ENCODE results near the gene SERPINE2. TPM values are rescaled to one million over a fixed set of nuclear protein-coding genes. Genes with fewer than 3 reads are reported as not detected.
A peak's percentile ranks its signal among the peaks of the same experiment; 100 is the strongest.

SERPINE2 gene
- total RNA-seq, 1 donor from 2014 or later, result 36.0 TPM

GRCh38 chr2:223949241-223949840 lies 89.7 kb downstream of the SERPINE2 start:
- Mint-ChIP-seq H3K4me1 (peaks cover 33% of the 10 kb centered on the region), H3K9me3 (no peaks in the 10 kb centered on the region), H3K27ac (ENCODE audit: unreplicated experiment) (no peak overlapping the region), H3K27me3 (ENCODE audit: low read depth) (no peaks in the 10 kb centered on the region), H3K36me3 (ENCODE audit: low read depth) (no peaks in the 10 kb centered on the region), H3K4me3 (peak overlapping the region; percentile 49)
- DNase-seq (ENCODE audit: low read depth, low spot score), result no peak
- TF ChIP-seq CTCF (conservative IDR thresholded peaks at IDR 0.05), result no peak

GRCh38 chr2:223947711-223948205 lies 91.3 kb downstream of the SERPINE2 start:
- TF ChIP-seq CTCF (conservative IDR thresholded peaks at IDR 0.05), result no peak
- H3K27me3 Mint-ChIP-seq (ENCODE audit: low read depth), result no peaks in the 10 kb centered on the region
- no peaks in the 10 kb centered on the region for H3K9me3 Mint-ChIP-seq
- H3K4me3 Mint-ChIP-seq, result peak overlapping the region; percentile 51
- DNase-seq (ENCODE audit: low read depth, low spot score), result no peak
- H3K27ac Mint-ChIP-seq (ENCODE audit: unreplicated experiment), result no peak overlapping the region
- H3K4me1 Mint-ChIP-seq, result peaks cover 41% of the 10 kb centered on the region
- no peaks in the 10 kb centered on the region for H3K36me3 Mint-ChIP-seq (ENCODE audit: low read depth)

GRCh38 chr2:223945755-223946154 lies 93.3 kb downstream of the SERPINE2 start:
- H3K27me3 Mint-ChIP-seq (ENCODE audit: low read depth), result no peaks in the 10 kb centered on the region
- no peak for DNase-seq (ENCODE audit: low read depth, low spot score)
- H3K27ac Mint-ChIP-seq (ENCODE audit: unreplicated experiment), result no peak overlapping the region
- no peaks in the 10 kb centered on the region for H3K9me3 Mint-ChIP-seq
- no peak for TF ChIP-seq CTCF (conservative IDR thresholded peaks at IDR 0.05)
- H3K4me1 Mint-ChIP-seq, result peaks cover 36% of the 10 kb centered on the region
- no peaks in the 10 kb centered on the region for H3K36me3 Mint-ChIP-seq (ENCODE audit: low read depth)
- H3K4me3 Mint-ChIP-seq, result peak overlapping the region; percentile 79

GRCh38 chr2:223944703-223945531 lies 94.2 kb downstream of the SERPINE2 start, which contains the start of gene WDFY1:
Gene WDFY1, minus strand, starts transcription at chr2:223945335. Its CDS starts 51 bp downstream, at chr2:223945284.
- Mint-ChIP-seq H3K4me1 (peaks cover 34% of the 10 kb centered on the region), H3K27me3 (ENCODE audit: low read depth) (no peaks in the 10 kb centered on the region), H3K4me3 (peak within 1 kb of the TSS; percentile 95), H3K9me3 (no peaks in the 10 kb centered on the region), H3K27ac (ENCODE audit: unreplicated experiment) (peak within 1 kb of the TSS; percentile 97), H3K36me3 (ENCODE audit: low read depth) (no peaks in the 10 kb centered on the region)
- peak; percentile 77 for DNase-seq (ENCODE audit: low read depth, low spot score)
- TF ChIP-seq CTCF (conservative IDR thresholded peaks at IDR 0.05), result no peak

GRCh38 chr2:223944166-223944702 lies 94.9 kb downstream of the SERPINE2 start:
- H3K4me1 Mint-ChIP-seq, result peaks cover 38% of the 10 kb centered on the region
- peaks cover 2% of the 10 kb centered on the region for H3K36me3 Mint-ChIP-seq (ENCODE audit: low read depth)
- DNase-seq (ENCODE audit: low read depth, low spot score), result peak; percentile 42
- peak overlapping the region; percentile 89 for H3K27ac Mint-ChIP-seq (ENCODE audit: unreplicated experiment)
- H3K9me3 Mint-ChIP-seq, result no peaks in the 10 kb centered on the region
- no peaks in the 10 kb centered on the region for H3K27me3 Mint-ChIP-seq (ENCODE audit: low read depth)
- peak overlapping the region; percentile 95 for H3K4me3 Mint-ChIP-seq
- TF ChIP-seq CTCF (conservative IDR thresholded peaks at IDR 0.05), result no peak
